SJCRH30 (cell line): ENCODE measurements around the gene SEMA4D. TPM values are rescaled to one million over a fixed set of nuclear protein-coding genes. Genes with fewer than 3 reads are reported as not detected.
A peak's percentile ranks its signal among the peaks of the same experiment; 100 is the strongest.

Experiments
- DNase-seq, 2 experiments: peaks; one replicate each; pipeline ENCODE4 v3.0.0-alpha.2; 2015 to 2020
- H3K27ac ChIP-seq: fragments of 250-450 bp; sonication (Bioruptor Pico); 2 replicates; pipeline ENCODE4 v1.5.1; 2020; ENCODE audit warnings: mild to moderate bottlenecking, moderate library complexity
- H3K27me3 ChIP-seq: fragments of 250-450 bp; sonication (Bioruptor Pico); 2 replicates; pipeline ENCODE4 v1.5.1; 2020; ENCODE audit warnings: mild to moderate bottlenecking, moderate library complexity
- H3K36me3 ChIP-seq: fragments of 250-450 bp; sonication (Bioruptor Pico); 2 replicates; pipeline ENCODE4 v1.5.1; 2020; ENCODE audit warnings: mild to moderate bottlenecking, moderate library complexity
- H3K4me1 ChIP-seq: fragments of 250-450 bp; sonication (Bioruptor Pico); 2 replicates; pipeline ENCODE4 v1.5.1; 2020; ENCODE audit warnings: mild to moderate bottlenecking, moderate library complexity
- H3K4me3 ChIP-seq: fragments of 250-450 bp; sonication (Bioruptor Pico); 2 replicates; pipeline ENCODE4 v1.5.1; 2020; ENCODE audit warnings: mild to moderate bottlenecking, moderate library complexity
- H3K9me3 ChIP-seq: fragments of 250-450 bp; sonication (Bioruptor Pico); replicated peaks from 2 replicates; pipeline ENCODE4 v1.5.1; 2020; ENCODE audit warnings: mild to moderate bottlenecking, moderate library complexity
- total RNA-seq: library from RNA; depleted of rRNA; stranded (reverse); fragments of >200 nt; shearing (Covaris generic); gene quantifications from 2 replicates; pipeline ENCODE4 v1.2.3, GENCODE V29; 2014

The SEMA4D gene
- total RNA-seq, 1 experiment from 2014 or later = not detected

DNA sequence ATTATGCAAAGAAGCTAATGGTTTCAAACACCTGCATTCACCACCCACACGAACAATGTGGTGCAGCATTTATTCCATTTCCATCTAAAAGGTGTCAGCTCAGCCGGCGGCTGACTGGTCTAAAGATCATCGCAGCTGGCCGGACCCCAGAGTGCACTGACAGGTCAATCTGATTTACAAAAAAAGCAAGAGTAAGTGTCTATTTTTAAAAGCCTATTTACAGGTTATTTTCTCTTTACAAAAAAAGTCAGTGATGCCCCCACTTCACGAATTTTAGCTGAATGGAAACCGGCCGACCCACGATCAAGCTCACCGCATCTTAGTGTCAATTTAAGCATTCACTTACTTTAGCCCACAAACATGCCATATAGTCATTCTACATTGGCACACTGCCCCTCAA lies 58.3 kb downstream of the SEMA4D start:
- Histone ChIP-seq H3K36me3 (no peaks in the 10 kb centered on the region), H3K27ac (no peak overlapping the region), H3K9me3 (no peaks in the 10 kb centered on the region), H3K4me1 (no peaks in the 10 kb centered on the region), H3K27me3 (peaks cover 15% of the 10 kb centered on the region), H3K4me3 (no peak overlapping the region)
- DNase-seq = no peak

DNA sequence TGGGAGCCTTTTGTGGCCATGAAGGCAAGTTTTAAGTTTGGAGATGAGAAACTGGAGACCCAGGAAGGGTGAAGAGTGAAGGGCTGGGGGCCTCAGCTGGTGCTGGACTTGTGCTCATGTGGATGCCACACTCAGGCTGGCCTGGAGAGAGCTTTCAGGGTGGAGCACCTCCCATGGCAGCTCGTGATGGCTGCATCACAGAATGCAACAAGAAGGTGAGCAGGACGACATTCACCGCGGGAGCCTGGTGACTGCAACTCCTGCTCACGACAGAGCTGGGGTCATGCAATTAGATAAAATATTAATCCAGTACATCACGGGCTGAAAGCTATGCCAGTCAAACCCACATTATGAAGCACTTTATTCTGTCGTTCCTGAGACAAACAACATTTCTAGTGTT lies 59.7 kb downstream of the SEMA4D start:
- Histone ChIP-seq H3K4me3 (no peak overlapping the region), H3K4me1 (no peaks in the 10 kb centered on the region), H3K36me3 (no peaks in the 10 kb centered on the region), H3K9me3 (no peaks in the 10 kb centered on the region), H3K27me3 (peaks cover 13% of the 10 kb centered on the region), H3K27ac (no peak overlapping the region)
- DNase-seq = no peak

DNA sequence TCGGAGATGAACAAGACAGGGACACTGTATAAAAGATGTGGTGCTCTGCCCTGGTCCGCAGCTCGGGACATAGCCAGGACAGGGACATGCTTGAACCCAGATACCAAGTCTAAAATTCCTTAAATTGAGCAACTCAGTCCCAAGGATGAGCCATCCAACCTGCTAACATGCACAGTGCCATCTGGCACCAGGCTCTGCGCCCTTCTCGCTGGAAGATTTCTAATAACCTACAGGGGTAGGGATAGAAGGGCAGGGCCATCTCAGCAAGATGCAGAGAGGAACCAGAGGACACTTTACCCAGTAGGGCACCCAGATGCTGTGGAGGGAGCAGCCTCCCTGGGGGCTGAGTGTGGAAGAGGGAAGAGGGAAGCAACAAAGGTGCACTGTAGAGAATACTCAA lies 60.1 kb downstream of the SEMA4D start:
- DNase-seq = no peak
- Histone ChIP-seq H3K27me3 (peaks cover 11% of the 10 kb centered on the region), H3K9me3 (no peaks in the 10 kb centered on the region), H3K27ac (no peak overlapping the region), H3K4me3 (no peak overlapping the region), H3K4me1 (no peaks in the 10 kb centered on the region), H3K36me3 (no peaks in the 10 kb centered on the region)

DNA sequence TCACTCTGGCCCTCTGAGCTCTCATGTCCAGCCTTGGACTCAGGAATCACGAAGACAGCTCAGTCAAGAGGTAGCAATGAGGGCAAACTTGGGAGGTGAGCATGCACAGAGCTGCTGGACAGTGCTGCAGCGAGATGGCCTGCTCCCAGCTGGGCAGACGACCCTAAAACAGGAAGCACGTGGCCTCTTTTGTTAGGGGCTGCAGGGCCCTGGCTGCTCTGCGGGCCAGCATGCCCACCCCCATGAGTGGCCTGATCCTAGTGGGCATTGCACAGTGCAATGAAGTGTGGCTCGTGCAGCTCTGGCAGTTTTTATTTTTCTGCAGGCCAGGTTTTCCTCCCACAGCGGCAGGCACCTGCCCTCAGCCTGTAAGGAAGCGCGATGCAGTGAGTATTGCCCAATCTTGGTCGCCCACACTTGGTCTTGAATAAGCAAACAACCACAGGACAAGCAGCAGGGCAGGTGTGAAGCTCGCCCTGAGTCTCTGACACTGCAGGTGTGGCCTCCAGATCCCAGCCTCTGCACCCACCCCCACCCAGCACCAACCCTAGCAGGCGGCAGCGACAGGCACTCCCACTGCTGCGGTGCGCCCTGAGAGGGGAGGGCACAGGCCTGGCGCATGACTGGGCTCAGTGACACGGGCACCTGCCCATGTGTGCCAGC lies 60.8 kb downstream of the SEMA4D start:
- H3K36me3 ChIP-seq = no peaks in the 10 kb centered on the region
- H3K4me3 ChIP-seq = no peak overlapping the region
- H3K27me3 ChIP-seq = peaks cover 5% of the 10 kb centered on the region
- no peak overlapping the region for H3K27ac ChIP-seq
- H3K4me1 ChIP-seq = no peaks in the 10 kb centered on the region
- no peaks in the 10 kb centered on the region for H3K9me3 ChIP-seq
- DNase-seq = no peak

DNA sequence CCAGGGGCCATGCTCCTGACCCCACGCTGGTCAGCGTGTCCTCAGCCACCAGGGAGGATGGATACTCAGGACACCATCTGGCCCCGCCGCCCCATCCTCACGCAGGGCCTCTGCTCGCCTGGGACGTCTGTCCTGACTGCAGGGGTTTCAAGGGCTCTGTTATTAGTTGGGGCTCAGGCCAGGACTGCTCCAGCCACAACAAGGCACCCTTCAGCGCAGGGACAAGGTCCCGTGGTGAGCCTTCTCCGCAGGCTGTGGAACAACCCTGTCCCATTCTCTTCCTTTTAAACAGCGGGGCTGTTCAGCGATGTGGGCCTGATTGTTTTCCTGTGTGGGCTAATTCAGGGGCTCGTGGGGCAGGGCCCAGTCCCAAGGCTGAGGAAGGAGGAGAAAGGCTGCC lies 61.6 kb downstream of the SEMA4D start:
- Histone ChIP-seq H3K36me3 (no peaks in the 10 kb centered on the region), H3K9me3 (no peaks in the 10 kb centered on the region), H3K27ac (no peak overlapping the region), H3K4me3 (no peak overlapping the region), H3K4me1 (no peaks in the 10 kb centered on the region), H3K27me3 (no peaks in the 10 kb centered on the region; the same call in 1 of the 2 replicates)
- no peak for DNase-seq

DNA sequence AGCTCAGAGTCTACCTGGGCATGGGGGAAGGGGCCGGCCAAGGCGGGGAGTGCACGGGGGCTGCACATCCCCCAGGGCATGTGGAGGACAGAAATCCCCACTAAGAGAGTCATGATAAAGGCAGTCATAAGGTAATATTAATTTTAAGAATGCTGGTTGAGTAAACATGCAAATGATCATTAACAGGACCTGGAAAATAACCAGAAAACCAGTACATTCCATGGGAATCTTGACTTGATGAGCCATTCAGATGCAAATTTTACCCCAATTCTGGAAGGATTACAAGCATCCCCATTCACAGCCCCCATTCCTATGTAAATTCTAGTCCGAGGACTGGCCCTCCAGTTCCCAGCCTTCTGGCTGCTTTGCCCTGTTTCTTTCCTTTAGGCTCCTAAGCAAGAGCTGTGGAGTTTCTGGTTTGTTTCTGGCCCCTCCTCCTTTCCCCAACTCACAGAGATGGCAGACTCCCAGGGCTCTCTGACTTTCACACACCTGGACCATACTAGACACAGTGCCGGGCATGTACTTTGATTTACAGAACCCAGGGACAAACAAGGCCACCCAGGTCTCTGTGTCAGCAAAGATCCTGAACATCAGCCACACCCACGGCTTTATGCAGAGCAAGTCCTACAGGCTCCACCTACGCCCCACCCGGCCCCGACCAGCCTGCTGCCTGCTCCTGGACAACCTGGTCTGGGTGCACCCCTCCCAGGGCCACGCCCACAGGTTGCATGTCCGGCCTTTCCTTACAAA lies 62.7 kb downstream of the SEMA4D start:
- no peak for DNase-seq
- Histone ChIP-seq H3K4me1 (no peaks in the 10 kb centered on the region), H3K27me3 (peaks cover under 1% of the 10 kb centered on the region; the same call in 1 of the 2 replicates), H3K9me3 (no peaks in the 10 kb centered on the region), H3K36me3 (no peaks in the 10 kb centered on the region), H3K27ac (no peak overlapping the region), H3K4me3 (no peak overlapping the region)

DNA sequence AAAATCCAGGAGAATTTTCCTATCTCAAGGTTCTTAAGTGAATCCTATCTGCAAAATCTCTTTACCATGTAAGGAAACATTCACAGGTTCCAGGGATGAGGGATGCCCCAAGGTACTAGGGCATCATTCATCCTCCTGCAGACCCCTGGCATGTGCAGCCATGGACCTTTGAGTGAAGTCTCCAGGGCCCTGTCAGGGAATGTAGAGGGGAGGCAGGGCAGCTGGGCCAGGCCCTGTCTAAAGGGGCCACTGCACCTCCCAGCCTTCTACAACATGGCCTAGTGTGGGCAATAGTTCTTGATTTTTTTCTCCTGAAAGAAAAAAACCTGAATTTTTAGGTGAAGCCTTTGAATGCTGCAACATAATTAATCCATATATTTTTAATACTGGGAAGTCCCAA lies 63.3 kb downstream of the SEMA4D start:
- peaks cover 7% of the 10 kb centered on the region; the same call in 1 of the 2 replicates for H3K27me3 ChIP-seq
- no peak overlapping the region for H3K27ac ChIP-seq
- H3K36me3 ChIP-seq = no peaks in the 10 kb centered on the region
- no peaks in the 10 kb centered on the region for H3K4me1 ChIP-seq
- no peaks in the 10 kb centered on the region for H3K9me3 ChIP-seq
- DNase-seq = no peak
- H3K4me3 ChIP-seq = no peak overlapping the region

DNA sequence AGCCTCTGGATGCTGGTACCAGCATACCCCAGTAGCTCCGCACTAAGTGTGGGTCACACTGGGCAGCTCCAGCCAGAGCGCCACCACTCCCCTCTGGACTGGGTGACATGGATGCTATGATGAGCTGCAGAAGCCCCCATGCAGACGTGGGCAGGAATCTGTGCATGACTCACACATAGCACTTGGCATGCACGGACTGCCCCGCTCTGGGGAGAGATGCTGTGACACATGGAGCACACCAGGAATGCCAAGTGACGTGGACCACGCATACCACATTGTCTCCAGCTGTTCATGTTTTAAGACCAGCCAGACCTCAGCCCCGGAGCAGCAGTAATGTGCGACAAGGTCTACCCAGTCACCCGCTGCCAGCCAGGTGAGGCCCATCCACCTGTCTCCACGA lies 64.1 kb downstream of the SEMA4D start:
- H3K27me3 ChIP-seq = peaks cover 8% of the 10 kb centered on the region; the same call in 1 of the 2 replicates
- no peaks in the 10 kb centered on the region for H3K9me3 ChIP-seq
- H3K36me3 ChIP-seq = no peaks in the 10 kb centered on the region
- no peak overlapping the region for H3K4me3 ChIP-seq
- H3K4me1 ChIP-seq = no peaks in the 10 kb centered on the region
- peak; percentile 29 to 53 for DNase-seq
- H3K27ac ChIP-seq = no peak overlapping the region

DNA sequence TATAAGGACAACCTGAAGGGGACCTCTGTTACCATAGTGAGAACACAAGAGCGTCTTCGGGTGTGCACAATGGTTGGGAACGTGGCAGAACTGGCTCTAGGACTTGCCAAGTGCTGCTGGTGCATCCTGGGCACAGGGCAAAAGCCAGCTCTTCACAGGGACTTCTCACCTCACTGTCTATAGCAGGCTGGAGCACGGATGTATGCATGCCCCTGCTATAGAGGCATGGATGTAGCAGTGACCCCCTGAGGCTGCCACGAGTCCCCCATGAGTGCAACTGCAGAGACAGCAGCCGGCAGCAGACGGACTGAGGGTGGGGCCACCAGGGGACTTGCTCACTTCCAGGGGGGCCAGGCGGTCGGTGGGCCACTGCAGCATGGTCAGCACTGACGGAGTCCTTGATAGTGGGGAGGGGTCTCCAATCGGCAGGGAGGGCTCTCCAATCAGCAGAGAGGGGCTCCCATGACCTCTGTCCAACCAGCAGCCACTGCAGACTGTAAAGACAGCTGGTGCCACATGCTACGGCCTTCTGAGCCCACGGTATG lies 64.9 kb downstream of the SEMA4D start:
- no peaks in the 10 kb centered on the region for H3K36me3 ChIP-seq
- no peak for DNase-seq
- H3K27ac ChIP-seq = no peak overlapping the region

DNA sequence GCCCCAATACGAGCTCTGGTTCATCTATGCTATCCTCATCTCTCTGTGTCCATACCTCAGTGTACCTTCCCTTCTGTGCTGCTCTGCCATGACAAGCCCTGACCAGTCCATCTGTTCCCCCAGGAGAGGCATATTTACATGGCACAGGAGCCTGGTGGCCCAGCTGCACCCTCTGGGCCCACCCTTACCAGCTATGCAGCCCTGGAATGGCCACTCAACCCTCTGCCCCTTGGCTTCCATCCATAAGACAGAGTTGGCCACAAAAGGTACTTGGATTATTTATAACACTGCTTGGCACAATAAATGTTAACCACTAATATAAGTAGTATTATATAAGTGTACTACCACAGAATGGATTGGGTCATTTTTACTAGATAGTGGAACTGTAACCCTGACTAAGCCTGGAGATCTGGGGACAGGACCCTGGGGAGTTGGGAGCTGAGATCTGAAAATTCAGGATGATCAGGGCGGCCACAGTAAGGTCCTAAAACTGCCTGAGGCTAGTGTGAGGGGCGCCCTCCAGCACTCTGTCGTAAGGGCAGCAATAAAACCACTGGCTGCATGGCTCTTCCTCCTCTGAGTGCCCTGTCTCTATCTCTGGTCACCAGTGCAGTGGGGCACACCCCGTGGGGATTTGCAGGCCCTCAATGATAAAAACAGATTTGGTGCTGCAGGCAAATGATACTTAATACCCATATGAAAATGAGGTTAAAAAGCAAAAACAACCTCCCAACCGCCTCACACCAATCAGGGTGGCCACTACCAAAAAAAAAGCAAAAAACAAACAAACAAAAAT lies 65.8 kb downstream of the SEMA4D start:
- DNase-seq = no peak
- Histone ChIP-seq H3K4me3 (no peak overlapping the region), H3K4me1 (no peaks in the 10 kb centered on the region), H3K36me3 (no peaks in the 10 kb centered on the region), H3K27ac (no peak overlapping the region), H3K9me3 (no peaks in the 10 kb centered on the region), H3K27me3 (peaks cover 8% of the 10 kb centered on the region; the same call in 1 of the 2 replicates)

More for the DNA sequence above, 64.9 kb downstream of the SEMA4D start:
- H3K9me3 ChIP-seq = no peaks in the 10 kb centered on the region
- H3K27me3 ChIP-seq = peaks cover 8% of the 10 kb centered on the region; the same call in 1 of the 2 replicates
- H3K4me3 ChIP-seq = no peak overlapping the region
- no peaks in the 10 kb centered on the region for H3K4me1 ChIP-seq

DNA sequence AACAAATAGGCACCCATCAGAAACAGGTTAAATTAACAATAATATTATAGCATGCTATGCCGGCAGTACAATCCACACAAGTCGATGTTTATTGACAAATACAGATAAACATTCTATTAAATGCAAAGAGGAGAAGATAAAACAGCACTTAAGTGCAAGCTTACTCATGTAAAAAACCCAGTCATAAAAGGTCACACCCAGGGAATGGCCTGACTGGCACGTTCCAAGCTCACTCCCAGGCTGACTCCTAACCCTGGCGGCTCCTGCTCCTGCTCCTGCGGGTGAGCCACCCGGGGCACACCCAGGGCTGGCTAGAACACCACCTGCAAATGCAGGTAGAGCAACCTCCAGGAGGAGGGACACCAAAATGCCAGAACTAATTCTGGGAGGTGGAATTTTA lies 66.9 kb downstream of the SEMA4D start:
- H3K4me1 ChIP-seq = no peaks in the 10 kb centered on the region
- DNase-seq = no peak

DNA sequence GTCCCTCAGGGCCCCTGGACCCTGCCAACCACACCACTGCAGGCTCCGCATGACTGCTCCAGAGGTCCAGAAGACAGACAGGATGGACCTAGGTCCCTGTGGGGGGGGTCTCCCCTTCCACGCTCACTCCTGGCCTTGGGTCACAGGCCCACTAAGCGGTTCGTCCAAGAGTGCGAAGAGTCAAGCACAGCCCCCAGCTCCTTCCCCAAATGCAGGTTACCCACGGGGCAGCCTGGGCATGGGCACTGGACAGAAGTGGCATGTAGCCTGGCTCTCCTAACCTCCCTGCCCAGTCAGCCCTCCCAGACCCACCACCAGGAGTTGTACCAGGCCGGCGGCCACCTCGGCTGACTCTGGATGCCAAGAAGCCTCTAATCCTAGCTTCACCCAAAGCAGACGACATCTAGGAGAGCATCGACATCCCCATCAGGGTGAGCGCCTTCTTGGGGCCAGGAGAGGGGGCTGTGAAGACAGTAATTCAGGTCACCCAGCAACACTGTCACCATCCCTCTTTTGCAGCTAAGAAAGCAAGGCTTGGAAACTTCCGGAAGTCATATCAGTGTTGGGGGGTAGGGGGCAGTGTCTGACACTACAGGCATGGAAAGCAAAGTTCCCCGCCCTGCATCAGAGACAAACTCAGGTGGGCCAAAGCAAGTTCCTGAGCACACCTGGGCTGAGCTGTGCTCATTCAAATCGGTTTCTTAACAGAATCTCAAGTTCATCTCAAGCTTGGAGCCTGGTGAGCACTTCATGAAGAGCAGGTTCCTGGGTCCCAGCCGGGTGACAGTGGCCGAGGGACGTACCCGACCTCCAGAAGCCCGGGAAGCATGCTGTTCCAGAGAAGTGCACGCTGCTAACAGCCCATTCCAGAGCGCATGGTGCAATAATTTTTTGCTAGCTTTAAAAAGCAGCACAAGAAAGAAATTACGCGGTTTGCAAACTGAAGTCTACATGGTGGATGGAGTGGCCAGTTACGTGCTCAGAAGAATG lies 68.7 kb downstream of the SEMA4D start:
- Histone ChIP-seq H3K4me1 (no peaks in the 10 kb centered on the region), H3K36me3 (no peaks in the 10 kb centered on the region), H3K27ac (no peak overlapping the region), H3K4me3 (no peak overlapping the region), H3K27me3 (0 out of 2 replicates have a peak, but pooled peaks cover 8% of the 10 kb centered on the region), H3K9me3 (no peaks in the 10 kb centered on the region)
- DNase-seq = no peak

More for the DNA sequence above, 66.9 kb downstream of the SEMA4D start:
- Histone ChIP-seq H3K27me3 (peaks cover 8% of the 10 kb centered on the region; the same call in 1 of the 2 replicates), H3K36me3 (no peaks in the 10 kb centered on the region), H3K27ac (no peak overlapping the region), H3K9me3 (no peaks in the 10 kb centered on the region), H3K4me3 (no peak overlapping the region)

DNA sequence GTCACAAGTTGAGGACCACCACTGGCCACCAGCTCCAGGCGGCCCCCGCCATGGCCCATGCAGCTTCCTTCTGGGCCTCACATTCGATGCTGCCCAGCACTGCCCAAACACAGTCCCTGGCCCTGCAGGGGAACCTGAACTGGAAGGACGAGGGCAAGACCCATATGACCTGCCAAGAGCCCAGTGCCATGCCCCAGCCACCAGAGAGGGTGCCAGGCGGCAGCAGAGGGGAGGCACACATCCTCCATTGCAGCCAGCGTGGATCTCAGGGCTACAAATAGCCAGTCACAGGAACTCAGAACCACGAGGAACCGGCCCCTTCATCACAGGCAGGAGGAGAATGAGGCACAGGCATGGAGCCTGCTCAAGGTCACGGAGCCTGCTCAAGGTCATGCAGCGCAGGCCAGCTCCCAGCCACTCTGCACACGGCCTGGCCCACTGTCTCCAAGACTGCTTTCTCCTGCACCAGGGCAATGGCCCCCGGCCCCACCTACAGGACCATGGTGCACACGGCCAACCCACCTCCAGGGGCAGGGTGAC lies 69.6 kb downstream of the SEMA4D start:
- Histone ChIP-seq H3K27me3 (0 out of 2 replicates have a peak, but pooled peaks cover 8% of the 10 kb centered on the region), H3K36me3 (no peaks in the 10 kb centered on the region), H3K9me3 (no peaks in the 10 kb centered on the region), H3K4me1 (no peaks in the 10 kb centered on the region), H3K4me3 (no peak overlapping the region), H3K27ac (no peak overlapping the region)
- DNase-seq = no peak
